Osteocyte (in vitro differentiated cells): ENCODE data around the gene SYNE1. TPM values are rescaled to one million over a fixed set of nuclear protein-coding genes. Genes with fewer than 3 reads are reported as not detected.
"Not testable (repeated sequence)": the region's sequence is repeated elsewhere in the genome, so short reads cannot be mapped to it uniquely, and the experiment has no call there.

ENCODE experiments used
- DNase-seq: peaks from one replicate; pipeline ENCODE4 v3.0.0; 2021; ENCODE audit warnings: mixed read lengths; ENCODE audit not compliant: unreplicated experiment; ENCODE audit errors: extremely low spot score
- H3K27ac Mint-ChIP-seq: one replicate; pipeline ENCODE4 v1.8.0; 2021; ENCODE audit warnings: mild to moderate bottlenecking, mixed read lengths; ENCODE audit not compliant: unreplicated experiment
- H3K27me3 Mint-ChIP-seq: one replicate; pipeline ENCODE4 v1.8.0; 2021; ENCODE audit warnings: mixed read lengths; ENCODE audit not compliant: unreplicated experiment
- H3K36me3 Mint-ChIP-seq: one replicate; pipeline ENCODE4 v1.8.0; 2021; ENCODE audit warnings: mixed read lengths; ENCODE audit not compliant: unreplicated experiment
- H3K4me1 Mint-ChIP-seq: one replicate; pipeline ENCODE4 v1.8.0; 2021; ENCODE audit warnings: mixed read lengths; ENCODE audit not compliant: unreplicated experiment
- H3K4me3 Mint-ChIP-seq: one replicate; pipeline ENCODE4 v1.8.0; 2021; ENCODE audit warnings: mild to moderate bottlenecking, moderate library complexity, mixed read lengths; ENCODE audit not compliant: unreplicated experiment
- H3K9me3 Mint-ChIP-seq: one replicate; pipeline ENCODE4 v1.8.0; 2021; ENCODE audit warnings: mixed read lengths; ENCODE audit not compliant: unreplicated experiment
- CTCF ChIP-seq: fragments of 200-600 bp; sonication (generic); IDR thresholded peaks from 2 replicates; pipeline ENCODE4 v1.5.0; 2021; ENCODE audit warnings: antibody characterized with exemption, mild to moderate bottlenecking, moderate library complexity
- long read RNA-seq: library from polyadenylated mRNA; unstranded; transcript quantifications from one replicate; pipeline ENCODE4 v2.0.0, GENCODE V29; 2021
- total RNA-seq: library from RNA; stranded (reverse); gene quantifications from 2 replicates; pipeline ENCODE4 v1.2.1, GENCODE V29; 2021

SYNE1 gene
- total RNA-seq = 130 and 142 TPM in 2 replicates
- long read RNA-seq, transcript SYNE1-214 (7 exons, 1,546 nt) = major isoform, 18 of 235 reads
- long read RNA-seq, partial matches to known transcripts = 187 of 235 reads
- long read RNA-seq, other reads (novel, unspliced or antisense) = 29 of 235 reads

GRCh38 chr6:152637296-152638047 is at the start of gene SYNE1:
SYNE1 (minus strand) TSS chr6:152637362; CDS start chr6:152628331, 9,031 bp downstream.
- Mint-ChIP-seq H3K27ac (no peak within 1 kb of the TSS), H3K4me1 (peaks cover 13% of the 10 kb centered on the region), H3K27me3 (peaks cover 27% of the 10 kb centered on the region), H3K36me3 (no peaks in the 10 kb centered on the region), H3K9me3 (no peaks in the 10 kb centered on the region), H3K4me3 (peak within 1 kb of the TSS; percentile 79)
- no peak for DNase-seq
- no peak for TF ChIP-seq CTCF

- Mint-ChIP-seq H3K9me3 (no peaks in the 10 kb centered on the region), H3K27ac (no peak overlapping the region), H3K4me3 (no peak overlapping the region), H3K36me3 (no peaks in the 10 kb centered on the region), H3K4me1 (no peaks in the 10 kb centered on the region), H3K27me3 (peaks cover 8% of the 10 kb centered on the region)
- TF ChIP-seq CTCF = no peak
- no peak for DNase-seq
Measured at GRCh38 chr6:152685819-152686218, 48.7 kb upstream of the SYNE1 start.

- DNase-seq, H3K4me3 Mint-ChIP-seq, H3K27ac Mint-ChIP-seq, H3K9me3 Mint-ChIP-seq, H3K36me3 Mint-ChIP-seq, H3K4me1 Mint-ChIP-seq: not testable (repeated sequence)
- peaks cover 15% of the 10 kb centered on the region for H3K27me3 Mint-ChIP-seq
Measured at GRCh38 chr6:152682935-152683334, 45.8 kb upstream of the SYNE1 start.

- H3K9me3 Mint-ChIP-seq = no peaks in the 10 kb centered on the region
- H3K36me3 Mint-ChIP-seq = no peaks in the 10 kb centered on the region
- H3K4me1 Mint-ChIP-seq = no peaks in the 10 kb centered on the region
- H3K4me3 Mint-ChIP-seq = no peak overlapping the region
- no peak for DNase-seq
- H3K27me3 Mint-ChIP-seq = peaks cover 15% of the 10 kb centered on the region
- no peak overlapping the region for H3K27ac Mint-ChIP-seq
- TF ChIP-seq CTCF = no peak
Measured at GRCh38 chr6:152682141-152682540, 45.0 kb upstream of the SYNE1 start.

GRCh38 chr6:152680879-152681517 is 43.8 kb upstream of the SYNE1 start:
- peaks cover 19% of the 10 kb centered on the region for H3K27me3 Mint-ChIP-seq
- no peak for TF ChIP-seq CTCF
- H3K9me3 Mint-ChIP-seq = no peaks in the 10 kb centered on the region
- DNase-seq = no peak
- no peak overlapping the region for H3K4me3 Mint-ChIP-seq
- no peaks in the 10 kb centered on the region for H3K4me1 Mint-ChIP-seq
- H3K36me3 Mint-ChIP-seq = no peaks in the 10 kb centered on the region
- H3K27ac Mint-ChIP-seq = no peak overlapping the region
